ENCODE results near the gene MAP3K14.

- TF ChIP-seq TAF1 (IDR thresholded peaks at IDR 0.05; ENCODE audit: low read depth) (no peak), MAX (IDR thresholded peaks at IDR 0.05) (no peak), TEAD4 (IDR thresholded peaks at IDR 0.05) (no peak), FOXM1 (IDR thresholded peaks at IDR 0.05; ENCODE audit: borderline replicate concordance, low read depth) (no peak), REST (IDR thresholded peaks at IDR 0.05; ENCODE audit: low read depth) (no peak), CEBPB (IDR thresholded peaks at IDR 0.05) (no peak), RAD21 (IDR thresholded peaks at IDR 0.05; ENCODE audit: low read depth) (no peak), EGR1 (IDR thresholded peaks at IDR 0.05) (no peak), EP300 (IDR thresholded peaks at IDR 0.05; ENCODE audit: borderline replicate concordance) (no peak), USF1 (IDR thresholded peaks at IDR 0.05) (no peak), YY1 (IDR thresholded peaks at IDR 0.05; ENCODE audit: low read depth) (no peak), ZBTB7A (IDR thresholded peaks at IDR 0.05; ENCODE audit: low read depth) (no peak)
Measured at GRCh38 chr17:45286286-45286685, 30.5 kb downstream of the MAP3K14 start.

Data from Ishikawa (cell line).